Stimulated activated CD8-positive, alpha-beta memory T cell treated with anti-CD3 and anti-CD28 coated beads, Interleukin-7, amount 100 ng/mL, for 48 hours (primary cell): ENCODE results near the gene SMC1A.

Experiments
- DNase-seq, 2 donors: peaks; one replicate each; pipeline ENCODE4 v3.0.0-alpha.2; 2020; ENCODE audit warnings: low read depth in 1 of 2; ENCODE audit errors: extremely low read depth in 1 of 2

Gene SMC1A

DNA sequence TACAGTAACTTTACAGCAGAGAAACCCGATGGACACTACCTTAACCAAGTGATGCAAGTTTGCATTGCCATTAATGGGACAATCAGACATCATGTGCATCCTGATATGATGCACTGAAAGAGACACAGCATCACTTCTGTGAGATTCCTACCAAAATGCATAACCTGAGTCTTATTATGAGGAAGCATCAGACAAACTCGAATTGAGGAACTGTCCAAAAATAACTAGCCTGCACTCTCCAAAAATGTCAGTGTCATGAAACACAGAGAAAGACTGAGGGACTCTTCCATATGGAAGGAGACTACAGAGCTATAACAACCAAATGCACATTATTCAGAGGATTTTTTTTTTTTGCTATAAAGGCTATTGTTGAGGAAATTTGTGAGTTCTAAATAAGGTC, 74.5 kb downstream of the SMC1A start:
- DNase-seq = no peak

- DNase-seq = no peak
Observed at GRCh38 chrX:53340852-53341645, 81.4 kb downstream of the SMC1A start.

- no peak for DNase-seq
Observed at GRCh38 chrX:53337101-53337500, 85.4 kb downstream of the SMC1A start.

GRCh38 chrX:53333853-53334252, 88.6 kb downstream of the SMC1A start:
- no peak for DNase-seq

- DNase-seq = no peak
Observed at GRCh38 chrX:53332204-53332603, 90.2 kb downstream of the SMC1A start.

GRCh38 chrX:53330331-53330730, 92.1 kb downstream of the SMC1A start:
- no peak for DNase-seq

DNA sequence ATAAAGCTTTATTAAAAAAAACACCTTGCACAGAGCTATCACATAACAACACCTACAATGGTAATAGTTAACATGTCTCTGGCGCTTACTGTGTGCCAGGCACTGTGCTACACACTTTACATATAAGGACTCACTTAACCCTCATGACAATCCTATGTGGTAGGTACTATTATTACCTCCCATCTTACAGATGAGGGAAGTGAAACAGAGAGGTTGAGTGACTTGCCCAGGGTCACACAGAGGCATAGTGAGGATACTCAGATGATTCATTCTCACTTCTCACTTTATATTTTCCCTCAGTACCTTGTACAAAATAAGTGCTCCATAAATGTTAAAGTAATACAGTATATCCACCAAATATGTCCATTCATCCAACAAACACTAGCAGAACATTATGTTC, 97.7 kb downstream of the SMC1A start:
- no peak for DNase-seq
